Measurements from ENCODE around the gene SLC47A1.
"Not testable (repeated sequence)": the region's sequence is repeated elsewhere in the genome, so short reads cannot be mapped to it uniquely, and the experiment has no call there.

Gene SLC47A1

GRCh38 chr17:19533718-19534561, at the start of gene SLC47A1:
TSS of gene SLC47A1 (plus strand) at chr17:19533854. CDS start at chr17:19533940, 86 bp downstream.
- DNase-seq: peak; percentile 51

DNA sequence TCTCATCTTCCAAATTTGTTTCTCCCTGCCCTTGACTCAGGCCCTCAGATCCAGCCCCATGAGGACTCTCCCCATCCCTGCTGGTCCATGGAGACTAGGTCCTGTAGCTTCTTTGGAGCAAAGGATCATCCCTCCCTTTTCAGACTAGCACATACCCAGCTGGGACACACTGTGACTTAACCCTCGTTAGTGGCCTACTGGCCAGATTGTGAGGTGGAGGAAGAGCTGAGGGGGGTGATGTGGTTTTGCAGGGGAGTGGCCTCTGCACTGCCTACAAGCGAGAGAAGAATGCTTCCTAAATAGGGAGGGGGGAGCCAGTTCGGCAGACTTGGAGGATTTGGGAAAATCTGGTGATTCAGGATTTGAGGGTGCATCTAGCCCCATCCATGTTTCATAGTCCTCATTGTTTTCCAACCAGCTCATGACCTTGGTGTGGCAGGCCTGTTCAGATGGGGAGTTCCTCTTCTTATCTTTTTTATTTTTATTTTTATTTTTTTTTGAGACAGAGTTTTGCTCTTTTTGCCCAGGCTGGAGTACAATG, 47.8 kb upstream of the SLC47A1 start:
- no peak for DNase-seq

- DNase-seq: no peak
Measured at GRCh38 chr17:19486351-19487023, 47.2 kb upstream of the SLC47A1 start.

DNA sequence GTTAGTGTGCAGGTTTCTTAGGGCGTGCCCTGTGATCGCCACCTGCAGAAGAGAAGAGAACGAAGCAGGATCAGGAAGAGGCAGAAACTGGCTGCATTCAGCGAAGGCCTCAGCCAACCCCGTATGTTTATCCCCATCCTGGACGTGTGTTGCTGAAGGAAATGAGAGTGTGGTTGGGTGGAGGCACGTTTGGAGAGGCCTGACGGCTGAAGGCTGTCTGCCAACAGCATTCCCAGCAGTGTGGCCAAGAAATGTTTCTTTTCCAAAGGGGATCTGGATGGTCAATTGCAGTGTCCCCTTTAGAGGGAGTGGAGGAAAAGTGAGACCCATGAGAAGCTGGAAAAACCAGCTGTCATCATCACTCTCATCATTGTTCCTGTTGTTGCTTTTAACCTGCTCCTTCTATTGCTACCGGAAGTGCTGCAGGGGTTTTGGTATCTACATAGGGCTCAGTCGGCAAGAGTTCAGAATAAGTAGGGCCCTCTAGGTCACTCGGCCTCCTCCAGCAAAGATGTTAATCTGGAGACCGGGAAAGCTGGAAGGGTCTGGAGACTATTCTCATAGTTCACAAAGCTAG, 46.5 kb upstream of the SLC47A1 start:
- no peak for DNase-seq

DNA sequence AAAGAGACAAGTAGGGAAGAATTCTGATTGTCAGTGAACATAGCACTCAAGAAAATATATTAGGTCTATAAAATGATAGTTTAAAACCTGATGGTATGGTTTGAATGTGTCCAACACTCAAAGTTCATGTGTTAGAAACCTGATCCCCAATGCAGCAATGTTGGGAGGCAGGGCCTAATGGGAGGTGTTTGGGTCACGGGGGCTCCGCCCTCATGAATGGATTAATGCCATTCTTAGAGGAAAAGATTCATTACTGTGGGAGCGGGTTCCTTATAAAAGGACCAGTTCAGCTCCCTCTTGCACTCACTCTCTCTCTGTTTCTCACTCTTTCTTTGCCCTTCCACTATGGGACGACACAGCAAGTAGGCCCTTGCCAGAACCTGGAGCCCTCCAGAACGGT, 41.5 kb upstream of the SLC47A1 start:
- no peak for DNase-seq

DNA sequence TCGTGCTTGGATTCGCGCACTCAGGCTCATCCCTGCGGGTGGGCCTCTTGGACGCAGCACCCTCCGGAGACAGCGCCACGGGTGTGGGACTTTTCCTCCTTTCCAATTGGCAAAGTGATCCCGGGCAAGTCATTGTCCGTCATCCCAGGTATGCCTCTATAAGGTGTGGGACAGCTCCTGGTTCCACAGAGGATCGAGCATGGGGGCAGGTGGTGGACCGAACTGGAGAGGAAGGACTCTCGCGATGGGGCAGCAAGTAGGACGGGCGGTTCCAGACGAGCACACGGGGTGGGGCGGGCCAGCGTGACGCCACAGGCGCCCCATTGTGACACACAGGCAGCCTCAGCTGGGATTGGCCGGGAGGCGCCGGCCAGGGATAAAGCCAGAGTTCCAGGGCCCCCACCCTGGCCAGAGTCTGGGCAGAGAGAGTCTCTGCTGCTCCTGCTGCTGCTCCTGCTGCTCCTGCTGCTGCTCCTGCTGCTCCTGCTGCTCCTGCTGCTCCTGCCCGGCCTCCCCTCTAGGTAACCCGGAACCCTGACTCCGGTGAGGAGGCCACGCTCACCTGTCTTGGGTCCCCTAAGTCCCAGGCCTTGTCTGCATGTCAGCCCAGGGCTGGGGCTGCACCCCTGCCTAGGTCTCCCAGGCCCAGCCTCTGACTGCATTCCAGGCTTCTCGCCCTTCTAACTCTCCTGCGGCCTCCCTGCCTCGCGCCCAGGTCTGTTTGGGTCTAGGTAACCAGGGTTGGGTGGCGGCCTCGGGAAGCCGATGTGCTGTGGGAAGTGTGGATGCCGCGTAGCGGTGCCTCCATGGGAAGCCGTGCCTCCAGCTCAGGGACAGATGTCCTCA, 38.5 kb upstream of the SLC47A1 start:
- no peak for DNase-seq

- no peak for DNase-seq
Measured at GRCh38 chr17:19495828-19496528, 37.7 kb upstream of the SLC47A1 start.

DNA sequence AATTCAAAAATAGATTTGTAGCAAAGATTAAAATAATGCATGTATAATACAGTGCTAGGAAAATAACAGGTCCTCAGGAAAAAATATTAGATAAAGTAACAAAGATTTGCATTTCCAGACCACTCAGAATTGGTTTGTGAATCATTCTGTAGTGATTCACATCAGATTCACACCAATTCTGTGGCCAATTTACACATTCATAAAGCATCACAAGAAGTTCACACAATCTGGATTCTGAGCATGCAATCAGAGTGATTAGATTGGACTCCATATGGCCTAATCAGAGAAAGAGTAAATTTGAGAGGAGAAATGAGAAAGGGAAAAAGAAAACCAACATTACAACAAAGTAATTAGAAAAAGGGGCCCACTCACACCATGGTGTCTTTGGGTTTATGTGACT, 36.0 kb upstream of the SLC47A1 start:
- no peak for DNase-seq

GRCh38 chr17:19501219-19501618, 32.4 kb upstream of the SLC47A1 start:
- no peak for DNase-seq

DNA sequence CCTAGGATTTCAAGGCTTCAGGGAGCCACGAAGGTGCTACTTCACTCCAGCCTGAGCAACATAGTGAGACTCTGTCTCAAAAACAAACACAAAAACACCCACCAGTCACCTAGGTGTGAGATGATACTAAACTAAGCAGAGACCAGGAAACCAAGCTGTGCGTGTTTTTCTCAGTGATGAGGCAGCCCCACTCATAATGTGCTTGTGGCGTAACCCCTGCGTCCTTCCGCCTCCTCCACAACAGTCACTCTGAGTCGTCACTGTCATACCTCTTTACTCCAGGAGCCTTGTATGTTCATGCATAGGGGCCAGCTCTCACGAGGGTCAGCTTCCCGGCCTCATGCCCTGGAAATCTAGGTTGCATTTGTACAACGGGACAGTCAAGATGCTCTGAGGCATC, 31.1 kb upstream of the SLC47A1 start:
- DNase-seq: no peak

DNA sequence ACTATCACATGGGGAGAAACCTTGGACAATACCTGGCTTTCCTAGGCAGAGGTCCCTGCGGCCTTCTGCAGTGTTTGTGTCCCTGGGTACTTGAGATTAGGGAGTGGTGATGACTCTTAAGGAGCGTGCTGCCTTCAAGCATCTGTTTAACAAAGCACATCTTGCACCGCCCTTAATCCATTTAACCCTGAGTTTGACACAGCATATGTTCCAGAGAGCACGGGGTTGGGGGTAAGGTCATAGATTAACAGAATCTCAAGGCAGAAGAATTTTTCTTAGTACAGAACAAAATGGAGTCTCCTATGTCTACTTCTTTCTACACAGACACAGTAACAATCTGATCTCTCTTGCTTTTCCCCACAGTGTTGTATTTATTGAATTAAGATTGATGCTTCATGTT, 28.1 kb upstream of the SLC47A1 start:
- not testable (repeated sequence) for DNase-seq

DNA sequence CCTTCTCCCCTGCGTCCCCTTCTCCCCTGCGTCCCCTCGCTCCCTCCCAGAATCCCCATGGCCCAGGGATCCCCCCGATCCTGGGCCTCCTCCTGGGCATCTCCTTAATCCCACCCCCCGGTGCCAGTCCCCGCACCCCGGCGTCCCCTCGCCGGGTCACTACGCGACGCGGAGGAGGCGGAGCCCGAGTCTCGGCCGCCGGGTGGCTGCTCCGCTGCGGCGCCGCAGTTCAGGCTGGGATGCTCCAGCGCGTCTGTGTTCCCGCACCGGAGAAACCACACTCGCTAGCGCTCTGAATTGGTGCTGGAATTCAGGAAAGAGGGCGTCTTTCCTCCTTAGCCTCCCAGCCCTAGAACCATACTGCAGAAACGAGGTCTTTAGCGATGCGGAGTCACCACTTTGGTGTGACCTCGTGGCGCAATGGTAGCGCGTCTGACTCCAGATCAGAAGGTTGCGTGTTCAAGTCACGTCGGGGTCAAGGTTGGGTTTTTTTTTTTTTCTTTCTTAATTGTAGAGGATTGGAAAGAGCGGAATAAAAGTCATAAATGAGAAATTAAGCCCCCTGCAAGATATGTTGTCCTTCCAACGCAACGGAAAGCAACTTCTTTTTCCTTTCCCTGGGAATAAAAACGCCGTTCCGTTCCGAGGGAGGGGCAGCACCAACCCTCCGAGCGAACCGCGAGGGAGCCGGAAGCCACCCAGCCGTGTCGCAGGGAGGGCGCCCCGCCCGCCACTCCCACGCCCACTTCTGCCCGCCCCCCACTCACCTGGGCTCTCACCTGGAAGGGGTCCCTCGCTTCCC, 25.7 kb upstream of the SLC47A1 start:
- DNase-seq: peak; percentile 82

- DNase-seq: no peak
Measured at GRCh38 chr17:19508577-19508867, 25.1 kb upstream of the SLC47A1 start.

DNA sequence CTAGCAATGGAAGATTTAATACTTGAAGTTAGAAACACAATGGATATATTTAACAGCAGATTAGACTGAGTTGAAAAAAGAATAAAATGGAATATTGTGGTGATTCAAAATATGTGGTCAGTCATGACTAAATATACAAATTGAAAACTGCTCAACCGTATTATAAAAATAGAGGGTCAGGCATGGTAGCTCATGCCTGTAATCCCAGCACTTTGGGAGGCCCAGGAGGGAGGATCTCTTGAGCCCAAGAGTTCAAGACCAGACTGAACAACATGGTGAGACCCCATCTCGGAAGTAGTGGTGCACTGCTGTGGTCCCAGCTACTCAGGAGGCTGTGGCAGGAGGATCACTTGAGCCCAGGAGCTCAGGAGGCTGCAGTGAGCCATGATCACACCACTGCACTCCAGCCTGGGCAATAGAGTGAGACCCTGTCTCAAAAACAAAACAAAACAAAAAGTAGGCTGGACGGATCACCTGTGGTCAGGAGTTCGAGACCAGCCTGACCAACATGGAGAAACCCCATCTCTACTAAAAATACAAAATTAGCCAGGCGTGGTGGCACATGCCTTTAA, 24.3 kb upstream of the SLC47A1 start:
- not testable (repeated sequence) for DNase-seq

DNA sequence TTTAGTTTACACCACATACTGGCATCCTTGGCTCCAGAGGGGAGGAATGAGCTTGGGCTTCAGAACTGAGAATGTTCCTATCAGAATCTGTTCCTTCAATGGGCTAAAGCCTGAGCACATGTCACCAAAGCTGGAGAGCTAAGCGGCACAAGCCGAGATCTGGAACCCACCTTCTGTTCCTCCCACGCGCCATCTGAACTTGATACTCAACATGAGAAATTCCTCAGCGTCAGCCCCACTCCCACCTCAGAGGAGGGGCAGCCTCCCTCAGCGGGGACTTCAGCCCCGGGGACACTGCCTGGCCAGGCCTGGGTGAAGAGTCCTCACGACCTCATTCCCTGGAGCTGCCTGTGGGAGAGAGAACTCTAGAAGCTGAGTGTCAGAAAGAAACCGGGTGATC, 22.8 kb upstream of the SLC47A1 start:
- DNase-seq: no peak

- DNase-seq: peak; percentile 44
Measured at GRCh38 chr17:19513897-19514488, 19.7 kb upstream of the SLC47A1 start.

DNA sequence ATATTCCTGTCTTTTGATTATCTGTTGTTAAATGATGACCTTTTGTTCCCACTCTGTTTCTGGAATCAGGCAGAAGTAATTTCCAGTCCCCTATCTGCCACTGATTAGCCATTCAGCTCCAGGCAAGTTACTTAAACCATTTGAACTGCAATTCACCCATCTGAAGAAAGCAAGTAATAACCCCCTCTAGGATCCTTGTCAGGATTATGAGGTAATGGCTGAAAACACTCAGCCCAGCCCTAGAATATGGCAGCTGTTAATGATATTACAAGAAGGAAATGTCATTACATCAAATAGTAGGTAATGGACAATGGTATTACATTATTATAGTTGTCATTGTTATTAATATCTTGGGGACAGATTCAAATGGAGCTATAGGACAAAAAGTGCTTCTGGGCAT, 16.0 kb upstream of the SLC47A1 start:
- no peak for DNase-seq

GRCh38 chr17:19519388-19520291, 14.0 kb upstream of the SLC47A1 start:
- not testable (repeated sequence) for DNase-seq

- no peak for DNase-seq
Measured at GRCh38 chr17:19520641-19521040, 13.0 kb upstream of the SLC47A1 start.

- no peak for DNase-seq
Measured at GRCh38 chr17:19523690-19524089, 10.0 kb upstream of the SLC47A1 start.

Measured in NCI-H226 (cell line).